H1 (cell line): ENCODE results near the gene CYP11A1. TPM values are rescaled to one million over a fixed set of nuclear protein-coding genes. Genes with fewer than 3 reads are reported as not detected.

Experiments
- CTCF ChIA-PET: fragments of 300-600 bp; sonication (Branson Sonifier 250); formaldehyde crosslinking; loops from one replicate; lab custom pipeline; 2021; ENCODE audit not compliant: partially characterized antibody; lab: Charles Lee
- POLR2A ChIA-PET: fragments of 300-600 bp; sonication (Branson Sonifier 250); formaldehyde crosslinking; loops from one replicate; lab custom pipeline; 2021; ENCODE audit warnings: inconsistent platforms; ENCODE audit not compliant: partially characterized antibody; lab: Charles Lee
- DNase-seq, 2 experiments: peaks; one replicate each; pipeline versions ENCODE4 v3.0.0 to v3.0.0-alpha.2; 2010 to 2022; ENCODE audit warnings: low spot score in 2 of 2, low read depth in 1 of 2, mixed read lengths in 1 of 2
- FAIRE-seq: peaks from 2 replicates; lab custom pipeline; 2011; peaks lifted over from hg19 to GRCh38; lab: Jason Lieb, UNC
- H2AFZ ChIP-seq: 2 replicates; pipeline ENCODE4 v1.8.1; 2012; ENCODE audit warnings: low read length, inconsistent platforms
- H2AK5ac ChIP-seq: 2 replicates; pipeline ENCODE4 v1.6.1; 2013; ENCODE audit warnings: low read depth, low read length
- H2BK120ac ChIP-seq: replicated peaks from 2 replicates; pipeline ENCODE3; 2013; ENCODE audit warnings: low read depth, low read length, inconsistent platforms
- H2BK12ac ChIP-seq: 2 replicates; pipeline ENCODE4 v1.6.1; 2013; ENCODE audit warnings: low read depth, low read length
- H2BK15ac ChIP-seq: 2 replicates; pipeline ENCODE4 v1.6.1; 2013; ENCODE audit warnings: low read length
- H2BK20ac ChIP-seq: 2 replicates; pipeline ENCODE4 v1.6.1; 2013; ENCODE audit warnings: low read length
- H2BK5ac ChIP-seq: 2 replicates; pipeline ENCODE4 v1.6.1; 2013; ENCODE audit warnings: low read depth, low read length
- H3K14ac ChIP-seq: 2 replicates; pipeline ENCODE4 v1.6.1; 2013; ENCODE audit warnings: inconsistent platforms; ENCODE audit not compliant: insufficient read length
- H3K18ac ChIP-seq: 2 replicates; pipeline ENCODE4 v1.6.1; 2013; ENCODE audit warnings: low read length; ENCODE audit errors: extremely low read depth
- H3K23ac ChIP-seq: 2 replicates; pipeline ENCODE4 v1.6.1; 2013; ENCODE audit warnings: inconsistent platforms; ENCODE audit not compliant: insufficient read length
- H3K23me2 ChIP-seq: 2 replicates; pipeline ENCODE4 v1.6.1; 2013; ENCODE audit warnings: low read depth, low read length
- H3K27ac ChIP-seq: 2 replicates; pipeline ENCODE4 v1.6.1; 2011; ENCODE audit warnings: low read depth, low read length, inconsistent platforms
- H3K27me3 ChIP-seq, 4 experiments: replicated peaks in 1 of 4; 1 replicate in 1 of 4; 2 replicates in 3 of 4; pipeline versions ENCODE4 v1.6.1 to v1.8.1; 2011 to 2013; ENCODE audit warnings: low read length in 3 of 4, mild to moderate bottlenecking in 3 of 4, inconsistent platforms in 2 of 4, mixed read lengths in 2 of 4, moderate library complexity in 1 of 4; ENCODE audit not compliant: control insufficient read depth in 3 of 4, insufficient read depth in 3 of 4; ENCODE audit errors: extremely low read depth in 1 of 4
- H3K36me3 ChIP-seq, 4 experiments: 2 replicates each; pipeline versions ENCODE4 v1.6.1 to v1.8.1; 2011 to 2013; ENCODE audit warnings: mild to moderate bottlenecking in 4 of 4, low read length in 3 of 4, moderate library complexity in 2 of 4, control low read depth in 1 of 4, inconsistent platforms in 1 of 4; ENCODE audit not compliant: insufficient read depth in 4 of 4, control insufficient read depth in 2 of 4
- H3K4ac ChIP-seq: replicated peaks from 2 replicates; pipeline ENCODE3; 2013; ENCODE audit warnings: low read length, low read depth, mixed read lengths, inconsistent platforms; ENCODE audit not compliant: insufficient read length
- H3K4me1 ChIP-seq, 4 experiments: replicated peaks in 1 of 4; 1 replicate in 1 of 4; 2 replicates in 3 of 4; pipeline versions ENCODE4 v1.6.1 to v1.8.1; 2011 to 2013; ENCODE audit warnings: low read length in 3 of 4, inconsistent platforms in 2 of 4, mixed read lengths in 1 of 4; ENCODE audit not compliant: insufficient read depth in 4 of 4, control insufficient read depth in 3 of 4
- H3K4me2 ChIP-seq, 2 experiments: 2 replicates each; pipeline versions ENCODE4 v1.6.1 to v1.8.1; 2011 to 2013; ENCODE audit warnings: low read depth in 2 of 2, low read length in 2 of 2, control low read depth in 1 of 2, inconsistent platforms in 1 of 2, mild to moderate bottlenecking in 1 of 2; ENCODE audit not compliant: insufficient read depth in 1 of 2
- H3K4me3 ChIP-seq, 4 experiments: fragments of 200-600, 300-600 bp in 1 of 4; sonication (generic), shearing (Covaris generic), sonication (Bioruptor Twin) in 1 of 4; 2 replicates each; pipeline versions ENCODE4 v1.5.1 to v1.8.1; 2011 to 2016; ENCODE audit warnings: low read length in 4 of 4, low read depth in 3 of 4, control low read depth in 2 of 4, inconsistent platforms in 2 of 4, mild to moderate bottlenecking in 2 of 4, mixed read lengths in 1 of 4, moderate library complexity in 1 of 4; ENCODE audit not compliant: insufficient read depth in 2 of 4; ENCODE audit errors: extremely low read depth in 1 of 4
- H3K56ac ChIP-seq: replicated peaks from 2 replicates; pipeline ENCODE3; 2013; ENCODE audit warnings: low read depth, mild to moderate bottlenecking, mixed read lengths, low read length, inconsistent platforms; ENCODE audit not compliant: insufficient read length
- H3K79me1 ChIP-seq: 2 replicates; pipeline ENCODE4 v1.6.1; 2013; ENCODE audit warnings: low read depth, low read length, control low read depth
- H3K79me2 ChIP-seq, 2 experiments: 2 replicates each; pipeline versions ENCODE4 v1.6.1 to v1.8.1; 2012 to 2013; ENCODE audit warnings: low read length in 2 of 2, mild to moderate bottlenecking in 2 of 2, inconsistent platforms in 1 of 2; ENCODE audit not compliant: insufficient read depth in 2 of 2, control insufficient read depth in 1 of 2
- H3K9ac ChIP-seq, 4 experiments: replicated peaks in 1 of 4; 1 replicate in 1 of 4; 2 replicates in 3 of 4; pipeline versions ENCODE4 v1.6.1 to v1.8.1; 2011 to 2013; ENCODE audit warnings: low read depth in 3 of 4, low read length in 3 of 4, control low read depth in 2 of 4, mild to moderate bottlenecking in 2 of 4, moderate library complexity in 2 of 4, inconsistent platforms in 1 of 4; ENCODE audit errors: extremely low read depth in 1 of 4
- H3K9me3 ChIP-seq, 2 experiments: 2 replicates each; pipeline versions ENCODE4 v1.6.1 to v1.8.1; 2012 to 2013; ENCODE audit warnings: mild to moderate bottlenecking in 2 of 2, moderate library complexity in 2 of 2, control low read depth in 1 of 2, inconsistent platforms in 1 of 2, low read depth in 1 of 2, low read length in 1 of 2, mixed read lengths in 1 of 2; ENCODE audit not compliant: insufficient read depth in 2 of 2
- H4K20me1 ChIP-seq, 2 experiments: replicated peaks in 1 of 2; 2 replicates each; pipeline versions ENCODE3 to v1.8.1; 2011 to 2013; ENCODE audit warnings: inconsistent platforms in 2 of 2, low read length in 2 of 2, mild to moderate bottlenecking in 1 of 2; ENCODE audit not compliant: insufficient read depth in 2 of 2, control insufficient read depth in 1 of 2
- H4K5ac ChIP-seq: 2 replicates; pipeline ENCODE4 v1.6.1; 2013; ENCODE audit warnings: low read length, low read depth, mixed read lengths, inconsistent platforms; ENCODE audit not compliant: insufficient read length
- H4K8ac ChIP-seq: 2 replicates; pipeline ENCODE4 v1.8.0; 2013; ENCODE audit warnings: mild to moderate bottlenecking, moderate library complexity, low read length, inconsistent platforms; ENCODE audit not compliant: insufficient read depth; ENCODE audit errors: extremely low read depth
- H4K91ac ChIP-seq: replicated peaks from 2 replicates; pipeline ENCODE3; 2013; ENCODE audit warnings: low read length, mixed read lengths, inconsistent platforms; ENCODE audit not compliant: insufficient read length
- ASH2L ChIP-seq: fragments of 200-600, 300-600 bp; sonication (generic); IDR thresholded peaks from one replicate; pipeline ENCODE4 v1.7.1; 2017; ENCODE audit warnings: low read length
- BACH1 ChIP-seq: IDR thresholded peaks from 2 replicates; pipeline ENCODE4 v1.6.1; 2012; ENCODE audit warnings: low read length, improper control_type of control experiment
- GTF2F1 ChIP-seq: IDR thresholded peaks from 2 replicates; pipeline ENCODE4 v1.6.1; 2012; ENCODE audit warnings: low read depth, low read length, improper control_type of control experiment, borderline replicate concordance
- MAX ChIP-seq: IDR thresholded peaks from 2 replicates; pipeline ENCODE4 v1.6.1; 2012; ENCODE audit warnings: inconsistent platforms
- NRF1 ChIP-seq: IDR thresholded peaks from 2 replicates; pipeline ENCODE4 v1.6.1; 2011; ENCODE audit warnings: mild to moderate bottlenecking, low read depth, low read length, improper control_type of control experiment
- RNF2 ChIP-seq: fragments of 200-900, 300-1000 bp; sonication (generic); IDR thresholded peaks from 2 replicates; pipeline ENCODE4 v1.7.1; 2016; ENCODE audit warnings: borderline replicate concordance, low read depth, mild to moderate bottlenecking, antibody characterized with exemption, low read length; ENCODE audit not compliant: poor library complexity, severe bottlenecking; ENCODE audit errors: missing control alignments
- SIN3A ChIP-seq, 2 experiments: IDR thresholded peaks in 1 of 2; conservative IDR thresholded peaks in 1 of 2; 2 replicates each; pipeline ENCODE4 v1.6.1; 2011 to 2012; ENCODE audit warnings: low read length in 2 of 2, improper control_type of control experiment in 1 of 2, low read depth in 1 of 2, mild to moderate bottlenecking in 1 of 2
- SP2 ChIP-seq: IDR thresholded peaks from 2 replicates; pipeline ENCODE4 v1.6.1; 2012; ENCODE audit warnings: mild to moderate bottlenecking, low read length, inconsistent platforms
- TBP ChIP-seq: IDR thresholded peaks from 2 replicates; pipeline ENCODE4 v1.6.1; 2011; ENCODE audit warnings: low read depth, low read length, improper control_type of control experiment
- TEAD4 ChIP-seq: IDR thresholded peaks from 2 replicates; pipeline ENCODE4 v1.6.1; 2012; ENCODE audit warnings: low read depth, low read length, inconsistent platforms, mixed read lengths
- whole genome bisulfite sequencing, 2 experiments: shearing (Covaris generic) in 1 of 2; methylation state at CpG; one replicate each; pipeline versions ENCODE4 v1.1.6 to v1.1.7; 2013 to 2015; ENCODE audit warnings: low lambda C conversion rate in 2 of 2, mixed read lengths in 2 of 2, inconsistent platforms in 1 of 2, low coverage in 1 of 2, missing lambda C conversion rate in 1 of 2; ENCODE audit not compliant: insufficient replicate concordance in 2 of 2, insufficient coverage in 1 of 2, insufficient read length in 1 of 2; ENCODE audit errors: extremely low coverage in 1 of 2, missing lambda C conversion rate in 1 of 2; 5-methylcytosine and 5-hydroxymethylcytosine counted together
- polyA plus RNA-seq, 7 experiments: library from polyadenylated mRNA; depleted of rRNA in 3 of 7; stranded (reverse) in 5 of 7; unstranded in 2 of 7; fragments of >200 nt in 5 of 7; fragments of 200-250 nt in 2 of 7; gene quantifications; 1 replicate in 5 of 7; 2 replicates in 1 of 7; 4 replicates in 1 of 7; pipeline versions ENCODE4 v1.2.1 to v1.2.3, GENCODE V29; 2011 to 2013; ENCODE audit warnings: missing spikeins in 2 of 7, mixed read lengths in 2 of 7
- total RNA-seq: library from RNA; stranded (reverse); fragmentation: NEBNext Ultra II Directional; extraction: Animal tissue kit (Norgen Biotek cat#: 25700); gene quantifications from 2 replicates; pipeline ENCODE4 v1.2.1, GENCODE V29; 2021

CYP11A1 gene
- total and polyA plus RNA-seq, 2 of the 8 experiments (the other 6 are each of a cell fraction or from before 2014, with no cell fraction given): 1.9 to 7.2 TPM

- no peak overlapping the region for H4K91ac ChIP-seq
- ChIA-PET POLR2A (interaction anchor here (0.9 to 1.8 kb wide), 3 partner anchors 8 to 35 kb away, joined by 3 to 4 read pairs (median 3); no protein-coding TSS in a partner anchor), CTCF (interaction anchor here (0.6 to 36.8 kb wide), 6 partner anchors 16 to 71 kb away, joined by 3 to 1311 read pairs (median 4); partner anchors contain the start of gene SEMA7A)
- H4K20me1 ChIP-seq: no peaks in the 10 kb centered on the region
- H4K8ac ChIP-seq: peak overlapping the region; percentile 62
- peak overlapping the region; percentile 25; the same call in 1 of the 2 replicates for H2BK15ac ChIP-seq
- H3K27me3 ChIP-seq: peaks cover 0 to 16% (median 10%) of the 10 kb centered on the region in 4 experiments; a peak in 5 of 7 replicates
- peak overlapping the region; percentile 94; the same call in 1 of the 2 replicates for H2BK12ac ChIP-seq
- no peaks in the 10 kb centered on the region for H3K9me3 ChIP-seq
- DNase-seq (peak in 1 of 2 experiments; percentile 83), FAIRE-seq (no peak)
- no peak overlapping the region for H2AK5ac ChIP-seq
- H3K14ac ChIP-seq: no peak overlapping the region
- H3K36me3 ChIP-seq: no peaks in the 10 kb centered on the region
- H3K4me3 ChIP-seq: peak overlapping the region; percentile 53 to 67 (median 65)
- no peak overlapping the region for H3K4ac ChIP-seq
- no peaks in the 10 kb centered on the region for H3K79me2 ChIP-seq
- H2BK5ac ChIP-seq: peak overlapping the region; percentile 20; the same call in 1 of the 2 replicates
- no peak overlapping the region for H3K23ac ChIP-seq
- peak overlapping the region; percentile 86 for H3K18ac ChIP-seq
- H3K9ac ChIP-seq: peak overlapping the region; percentile 48 to 72 (median 68)
- no peak overlapping the region for H2BK120ac ChIP-seq
- no peak overlapping the region for H4K5ac ChIP-seq
- H3K4me1 ChIP-seq: peaks cover 3 to 13% (median 8%) of the 10 kb centered on the region in 4 experiments
- H3K4me2 ChIP-seq: peak overlapping the region; percentile 78 to 79
- H3K23me2 ChIP-seq: peaks cover 6% of the 10 kb centered on the region; the same call in 1 of the 2 replicates
- H3K56ac ChIP-seq: peak overlapping the region; percentile 65
- H2AFZ ChIP-seq: peak overlapping the region; percentile 33
- no peaks in the 10 kb centered on the region for H3K79me1 ChIP-seq
- no peak overlapping the region for H3K27ac ChIP-seq
- 9% methylated on average over 58 of the region's 75 CpGs; no CpG with 5 or more reads in 1 of the 2 experiments for WGBS, 2 experiments
- no peak overlapping the region for H2BK20ac ChIP-seq
- TF ChIP-seq BACH1 (no peak; the same call in 1 of the 2 replicates), TBP (peak; percentile 55; the same call in 1 of the 2 replicates), NRF1 (no peak), SIN3A (conservative IDR thresholded peaks at IDR 0.05 in 1 of 2, IDR thresholded peaks at IDR 0.05 in 1 of 2; ENCODE audit: low read depth in 1 of 2, low read length in 2 of 2) (peak in 1 of 2 experiments; percentile 67; a peak in 2 of 4 replicates), MAX (peak; percentile 44; the same call in 1 of the 2 replicates), ASH2L (peak; percentile 58), GTF2F1 (no peak), TEAD4 (peak; percentile 29; the same call in 1 of the 2 replicates), RNF2 (no peak), SP2 (no peak)
These were observed 1.6 kb downstream of the CYP11A1 start for GRCh38 chr15:74365598-74366445.
